Stimulated activated CD4-positive, alpha-beta T cell treated with anti-CD3 and anti-CD28 coated beads, Interleukin-4, amount 100 ng/mL, for 4 hours (primary cell): Measurements from ENCODE around the gene HIVEP3.

Source experiments
- DNase-seq, 2 experiments: peaks; one replicate each; pipeline ENCODE4 v3.0.0-alpha.2; 2020

The HIVEP3 gene

DNA sequence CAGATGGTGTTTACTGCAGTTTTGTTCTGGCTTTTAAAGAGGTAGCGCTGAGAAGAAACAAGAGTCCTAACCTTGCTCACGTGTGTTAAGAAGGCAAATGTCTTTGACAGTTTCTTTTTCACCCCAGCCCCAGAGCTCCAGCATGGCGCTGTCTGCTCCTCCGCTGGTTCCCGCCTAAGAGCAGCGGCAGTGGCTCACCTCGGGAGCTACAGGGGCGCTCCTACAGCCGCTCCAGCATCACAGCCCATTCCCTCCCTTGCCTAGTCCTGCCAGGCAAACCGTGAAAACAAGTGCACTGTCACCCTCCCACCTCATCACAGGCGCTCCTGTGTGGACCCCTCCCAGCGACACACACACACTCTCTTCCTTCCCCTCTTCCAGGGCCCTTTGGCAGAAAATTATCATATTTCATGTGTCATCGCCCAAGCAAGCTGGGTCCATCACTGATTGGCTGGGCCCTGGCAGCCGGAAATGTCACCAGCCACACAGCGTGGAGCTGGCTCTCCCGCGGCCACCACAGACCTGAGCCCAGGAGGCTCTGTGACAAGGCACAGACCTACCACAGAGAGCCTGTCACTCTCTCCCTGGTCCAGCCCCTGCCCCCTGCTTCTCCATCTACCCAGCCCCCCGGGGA is 1.2 kb upstream of the HIVEP3 start:
- DNase-seq: peak; percentile 65 to 78

DNA sequence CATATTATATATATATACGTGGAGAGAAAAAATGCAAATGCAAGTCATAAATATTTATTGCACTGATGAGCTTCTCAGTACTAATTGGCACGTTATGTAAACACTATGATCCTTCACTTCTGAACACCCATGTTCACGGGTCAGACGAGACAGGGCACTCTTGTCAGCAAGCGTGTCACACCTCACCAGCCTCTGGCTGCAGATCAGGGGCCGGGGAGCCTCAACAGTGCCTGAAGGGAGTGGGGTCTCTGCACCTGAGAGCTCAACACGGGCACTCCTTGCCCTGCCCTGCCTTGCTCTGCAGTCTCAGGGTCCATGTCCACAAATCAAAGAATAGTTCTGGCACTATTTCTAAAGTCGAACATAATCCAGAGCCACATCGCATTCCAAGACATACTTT is 409 bp upstream of the HIVEP3 start:
- no peak for DNase-seq

DNA sequence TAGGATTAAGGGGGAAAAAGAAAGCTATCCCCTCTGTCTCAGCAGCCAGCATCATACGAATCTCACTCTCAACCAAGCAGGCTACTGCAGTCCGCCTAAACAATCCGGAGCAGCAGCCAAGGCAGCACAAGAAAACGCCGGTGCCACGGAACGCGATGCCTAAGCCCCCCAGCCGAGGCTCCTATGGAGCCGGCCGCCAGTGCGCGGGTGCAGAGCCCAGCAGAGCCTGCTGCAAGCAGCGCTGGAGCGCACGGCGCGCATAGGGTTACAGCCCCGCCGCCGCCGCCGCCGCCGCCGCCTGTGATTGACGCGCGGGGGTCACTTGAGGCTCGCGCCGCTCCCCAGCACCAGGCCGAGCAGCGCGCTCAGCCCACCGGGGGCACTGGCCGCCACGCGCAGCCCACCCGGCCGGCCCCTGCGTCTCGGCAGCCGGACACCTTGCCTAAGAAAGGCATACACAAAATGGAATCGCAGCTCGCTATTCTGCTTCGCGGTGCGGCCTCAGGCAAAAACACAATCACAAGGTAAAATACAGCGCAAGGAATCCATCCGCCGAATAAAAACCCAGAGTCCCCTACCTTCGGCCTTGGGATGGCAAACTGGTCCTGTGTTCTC is 780 bp downstream of the HIVEP3 start:
- DNase-seq: peak in 1 of 2 experiments; percentile 41

DNA sequence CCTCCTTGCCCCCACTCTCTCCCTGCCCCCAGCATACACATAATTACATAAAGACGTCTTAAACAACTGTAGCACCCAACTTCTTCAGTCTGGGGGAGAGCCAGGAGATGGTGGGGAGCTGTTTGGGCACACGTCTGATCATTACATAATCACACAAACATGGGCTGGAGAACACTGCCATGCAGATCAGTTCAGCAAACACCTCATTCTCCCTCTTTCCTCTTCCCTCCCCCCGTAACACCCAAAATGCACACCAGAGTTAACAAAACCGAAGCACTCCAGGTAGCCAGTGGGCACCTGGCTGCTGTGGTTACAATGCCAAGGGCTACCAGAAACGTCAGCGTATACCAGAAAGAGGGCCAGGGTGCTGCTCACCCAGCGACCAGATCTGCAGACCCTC is 1.6 kb downstream of the HIVEP3 start:
- DNase-seq: no peak

DNA sequence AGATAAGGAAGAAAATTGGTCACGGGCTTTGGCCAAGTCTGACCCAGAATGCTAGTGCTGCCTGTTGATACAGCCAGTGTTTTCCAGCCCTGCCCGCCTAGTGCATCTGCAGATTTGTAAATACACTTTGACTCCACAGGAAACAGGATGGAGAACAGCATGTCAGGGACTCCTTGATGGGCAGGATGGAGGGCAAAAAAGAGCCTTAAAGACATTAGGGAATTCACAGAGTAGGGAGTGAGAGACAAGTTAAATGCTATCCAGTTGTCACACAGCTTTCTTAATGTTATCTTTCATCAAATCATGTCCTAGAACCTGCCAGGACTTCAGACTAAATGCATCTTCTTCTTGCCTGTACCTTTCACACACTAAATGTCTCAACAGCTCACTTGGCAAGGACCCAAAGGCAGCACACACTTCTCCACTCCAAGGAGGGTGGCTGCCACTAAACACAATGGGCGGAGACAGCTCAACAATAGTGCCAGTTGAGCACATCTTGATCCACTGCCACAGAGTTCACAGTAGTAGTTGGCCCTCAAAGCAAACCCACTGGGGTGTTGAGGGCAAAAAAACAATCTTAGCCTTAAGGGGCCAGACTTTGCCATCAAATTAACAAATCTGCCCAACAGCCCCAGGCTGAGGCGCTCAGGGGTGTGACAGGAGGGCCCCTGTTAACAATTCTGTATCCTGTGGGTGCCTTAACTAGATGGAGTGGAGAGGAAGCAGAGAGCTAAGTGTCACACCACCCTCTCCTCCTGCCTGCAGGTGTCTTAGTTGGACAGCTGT is 2.7 kb downstream of the HIVEP3 start:
- DNase-seq: peak in 1 of 2 experiments; percentile 24

- DNase-seq: no peak
These were observed 4.2 kb downstream of the HIVEP3 start for GRCh38 chr1:41914516-41914915.

GRCh38 chr1:41913014-41913413 is 5.7 kb downstream of the HIVEP3 start:
- no peak for DNase-seq

GRCh38 chr1:41908288-41908895 is 10.3 kb downstream of the HIVEP3 start:
- no peak for DNase-seq

DNA sequence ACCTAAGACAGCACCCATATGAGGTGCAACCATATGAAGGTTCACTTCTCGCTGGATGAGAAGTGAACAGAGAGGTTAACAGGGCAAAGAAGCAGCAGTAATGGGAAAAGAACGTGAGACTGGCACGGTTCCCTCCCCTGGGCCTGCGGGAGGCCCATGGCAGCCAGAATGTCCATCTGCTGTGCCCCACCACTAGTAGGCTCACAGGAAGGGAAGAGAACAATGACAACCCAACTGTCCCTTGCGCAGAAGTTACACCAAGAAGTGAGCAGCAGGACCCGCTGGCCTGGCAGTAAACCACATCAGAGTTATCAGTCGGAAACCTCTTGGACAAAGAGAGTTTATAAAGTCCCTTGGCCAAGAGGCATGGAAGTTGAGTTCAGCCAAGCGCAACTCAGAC is 11.3 kb downstream of the HIVEP3 start:
- DNase-seq: no peak

DNA sequence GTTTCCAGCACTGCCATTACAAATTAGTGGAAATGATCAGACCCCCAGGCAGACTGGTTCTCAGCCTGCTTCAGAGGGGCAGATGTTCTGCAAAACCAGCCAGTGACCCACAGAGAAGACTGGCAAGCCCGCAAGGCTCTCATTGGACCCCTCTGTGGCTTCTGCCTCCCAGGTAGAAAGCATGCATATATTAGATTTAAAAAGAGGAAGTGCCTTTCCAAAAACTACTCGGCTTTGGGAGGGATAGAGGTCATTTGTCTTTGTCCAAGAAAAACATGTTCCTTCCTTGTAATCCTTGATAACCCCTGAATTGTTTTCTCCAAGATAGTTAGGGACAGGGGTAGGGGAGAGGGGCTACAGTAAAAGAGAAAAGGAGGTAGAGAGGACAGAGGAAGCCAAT is 11.8 kb downstream of the HIVEP3 start:
- no peak for DNase-seq

- DNase-seq: no peak
These were observed 13.5 kb downstream of the HIVEP3 start for GRCh38 chr1:41905093-41905675.

GRCh38 chr1:41902664-41903063 is 16.1 kb downstream of the HIVEP3 start:
- no peak for DNase-seq

- no peak for DNase-seq
These were observed 16.6 kb downstream of the HIVEP3 start for GRCh38 chr1:41902159-41902577.

DNA sequence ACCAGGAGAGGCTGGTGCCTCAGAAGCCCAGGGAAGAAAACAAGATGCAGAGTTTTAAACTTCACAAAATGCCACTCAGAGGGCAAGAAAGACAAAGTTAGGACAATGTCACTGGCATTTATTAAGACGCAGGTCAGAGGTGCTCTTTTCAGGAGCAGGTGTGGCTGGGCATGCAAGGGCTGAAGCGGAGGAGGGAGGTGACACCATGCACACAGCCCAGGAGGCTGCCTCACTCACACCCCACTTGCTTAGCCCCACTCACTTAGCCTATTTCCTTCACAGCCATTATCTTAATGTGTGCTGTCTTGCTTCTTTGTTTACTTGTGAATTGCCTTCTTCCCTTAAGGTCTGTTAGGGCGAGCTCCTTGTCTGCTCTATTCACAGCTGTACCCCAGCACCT is 17.2 kb downstream of the HIVEP3 start:
- DNase-seq: no peak

DNA sequence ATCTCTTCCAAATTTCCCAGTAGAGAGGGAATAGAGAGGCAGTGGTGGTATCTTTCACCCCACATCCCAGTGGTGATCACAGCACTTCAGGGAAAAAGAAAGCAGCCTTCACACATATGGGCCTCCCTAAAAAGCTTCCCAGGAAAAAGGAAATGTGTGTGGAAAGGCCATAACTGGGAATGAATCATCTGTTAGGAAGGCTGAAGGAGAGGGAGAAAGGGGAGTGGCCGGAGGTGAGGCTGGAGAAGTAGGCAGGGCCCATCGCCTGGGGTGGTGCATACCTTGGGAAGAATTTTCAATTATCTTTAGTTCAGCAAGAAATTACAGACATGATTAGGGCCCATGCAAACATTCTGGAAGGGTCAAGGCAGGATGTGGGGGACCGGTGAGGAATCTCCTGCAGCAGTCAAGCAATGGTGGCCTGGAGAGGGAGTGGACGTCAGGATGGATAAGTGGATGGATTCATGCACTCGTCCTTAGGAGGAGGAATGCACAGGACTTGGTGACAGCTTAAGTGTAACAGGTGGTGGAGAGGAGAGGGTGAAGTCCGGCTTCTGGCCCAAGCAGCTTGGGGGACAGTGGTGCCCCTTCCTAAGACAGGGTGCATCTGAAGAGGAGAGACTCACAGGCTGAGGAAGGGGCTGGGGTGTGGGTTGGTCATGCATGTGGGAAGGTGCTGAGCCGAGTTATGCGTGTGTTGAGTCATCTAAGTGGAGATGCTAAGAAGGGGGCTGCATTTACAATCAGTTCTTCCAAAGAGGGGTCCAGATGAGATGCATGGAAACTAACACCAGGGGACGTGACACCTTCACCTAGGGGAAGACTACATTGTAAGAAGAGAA is 17.9 kb downstream of the HIVEP3 start:
- DNase-seq: no peak

- DNase-seq: peak; percentile 49 to 75
These were observed 20.5 kb downstream of the HIVEP3 start for GRCh38 chr1:41898191-41898713.

- no peak for DNase-seq
These were observed 23.2 kb downstream of the HIVEP3 start for GRCh38 chr1:41895552-41895951.

GRCh38 chr1:41894808-41895483 is 23.8 kb downstream of the HIVEP3 start:
- no peak for DNase-seq

GRCh38 chr1:41894101-41894807 is 24.5 kb downstream of the HIVEP3 start:
- no peak for DNase-seq

GRCh38 chr1:41892301-41892781 is 26.4 kb downstream of the HIVEP3 start:
- no peak for DNase-seq
